ENCODE data around the gene FGF2.
A peak's percentile ranks its signal among the peaks of the same experiment; 100 is the strongest.

FGF2 gene

GRCh38 chr4:122827879-122828601 lies 1.4 kb downstream of the FGF2 start:
- TF ChIP-seq, protein P1, sequence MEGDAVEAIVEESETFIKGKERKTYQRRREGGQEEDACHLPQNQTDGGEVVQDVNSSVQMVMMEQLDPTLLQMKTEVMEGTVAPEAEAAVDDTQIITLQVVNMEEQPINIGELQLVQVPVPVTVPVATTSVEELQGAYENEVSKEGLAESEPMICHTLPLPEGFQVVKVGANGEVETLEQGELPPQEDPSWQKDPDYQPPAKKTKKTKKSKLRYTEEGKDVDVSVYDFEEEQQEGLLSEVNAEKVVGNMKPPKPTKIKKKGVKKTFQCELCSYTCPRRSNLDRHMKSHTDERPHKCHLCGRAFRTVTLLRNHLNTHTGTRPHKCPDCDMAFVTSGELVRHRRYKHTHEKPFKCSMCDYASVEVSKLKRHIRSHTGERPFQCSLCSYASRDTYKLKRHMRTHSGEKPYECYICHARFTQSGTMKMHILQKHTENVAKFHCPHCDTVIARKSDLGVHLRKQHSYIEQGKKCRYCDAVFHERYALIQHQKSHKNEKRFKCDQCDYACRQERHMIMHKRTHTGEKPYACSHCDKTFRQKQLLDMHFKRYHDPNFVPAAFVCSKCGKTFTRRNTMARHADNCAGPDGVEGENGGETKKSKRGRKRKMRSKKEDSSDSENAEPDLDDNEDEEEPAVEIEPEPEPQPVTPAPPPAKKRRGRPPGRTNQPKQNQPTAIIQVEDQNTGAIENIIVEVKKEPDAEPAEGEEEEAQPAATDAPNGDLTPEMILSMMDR (IDR thresholded peaks at IDR 0.05), result no peak
- no peaks in the 10 kb centered on the region for H3K27me3 ChIP-seq (ENCODE audit: control insufficient read depth, insufficient read depth, low read length)
- H3K4me2 ChIP-seq (ENCODE audit: low read length), result peak overlapping the region; percentile 87
- no peaks in the 10 kb centered on the region for H3K79me2 ChIP-seq
- peak overlapping the region; percentile 78 for H2AFZ ChIP-seq
- H3K9me3 ChIP-seq (ENCODE audit: control insufficient read depth, low read length), result no peaks in the 10 kb centered on the region
- no peak overlapping the region for H3K9ac ChIP-seq
- H3K27ac ChIP-seq, result no peak overlapping the region
- H3K4me3 ChIP-seq (ENCODE audit: low read depth, low read length), result peak overlapping the region; percentile 61
- H3K4me1 ChIP-seq, result no peaks in the 10 kb centered on the region
- no peaks in the 10 kb centered on the region for H3K36me3 ChIP-seq (ENCODE audit: control insufficient read depth, insufficient read depth, low read length)

- no peaks in the 10 kb centered on the region for H3K4me1 ChIP-seq
- no peak overlapping the region for H3K9ac ChIP-seq
- H3K4me3 ChIP-seq (ENCODE audit: low read depth, low read length), result no peak overlapping the region
Observed at GRCh38 chr4:122830426-122831095, 3.9 kb downstream of the FGF2 start.

GRCh38 chr4:122831515-122832196 lies 5.0 kb downstream of the FGF2 start:
- Histone ChIP-seq H3K4me1 (no peaks in the 10 kb centered on the region), H2AFZ (no peak overlapping the region), H3K4me2 (ENCODE audit: low read length) (no peak overlapping the region), H3K9ac (no peak overlapping the region), H3K9me3 (ENCODE audit: control insufficient read depth, low read length) (no peaks in the 10 kb centered on the region), H3K4me3 (ENCODE audit: low read depth, low read length) (no peak overlapping the region), H3K27ac (no peak overlapping the region), H3K36me3 (ENCODE audit: control insufficient read depth, insufficient read depth, low read length) (no peaks in the 10 kb centered on the region), H3K27me3 (ENCODE audit: control insufficient read depth, insufficient read depth, low read length) (no peaks in the 10 kb centered on the region), H3K79me2 (no peaks in the 10 kb centered on the region)
- TF ChIP-seq, protein P1 (IDR thresholded peaks at IDR 0.05), result no peak

More at GRCh38 chr4:122830426-122831095, 3.9 kb downstream of the FGF2 start:
- Histone ChIP-seq H3K27ac (no peak overlapping the region), H3K27me3 (ENCODE audit: control insufficient read depth, insufficient read depth, low read length) (no peaks in the 10 kb centered on the region), H3K36me3 (ENCODE audit: control insufficient read depth, insufficient read depth, low read length) (no peaks in the 10 kb centered on the region), H3K4me2 (ENCODE audit: low read length) (no peak overlapping the region), H3K9me3 (ENCODE audit: control insufficient read depth, low read length) (no peaks in the 10 kb centered on the region), H2AFZ (no peak overlapping the region), H3K79me2 (no peaks in the 10 kb centered on the region)
- TF ChIP-seq, protein P1 (IDR thresholded peaks at IDR 0.05), result no peak

DNA sequence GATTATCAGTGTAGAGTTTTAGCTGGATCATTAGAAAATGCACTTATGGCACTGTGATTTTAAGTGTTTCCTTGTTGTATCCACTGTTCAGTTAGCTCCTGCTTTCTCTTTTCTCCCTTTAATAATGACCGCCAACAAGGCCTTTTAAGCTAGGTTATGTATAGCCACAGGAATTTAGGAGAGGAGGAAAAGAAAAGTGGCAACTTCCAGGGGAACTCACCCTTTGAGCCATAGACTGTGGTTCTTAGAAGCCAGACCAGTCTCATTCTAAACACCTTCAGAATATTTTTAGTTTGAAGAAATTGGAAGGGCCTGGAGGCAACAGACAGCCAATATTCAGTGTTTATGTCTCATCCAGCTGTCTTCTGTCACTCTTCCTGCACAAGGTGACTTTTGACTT lies 6.1 kb downstream of the FGF2 start:
- H3K4me3 ChIP-seq (ENCODE audit: low read depth, low read length), result no peak overlapping the region
- no peaks in the 10 kb centered on the region for H3K9me3 ChIP-seq (ENCODE audit: control insufficient read depth, low read length)
- no peaks in the 10 kb centered on the region for H3K27me3 ChIP-seq (ENCODE audit: control insufficient read depth, insufficient read depth, low read length)
- no peak overlapping the region for H3K9ac ChIP-seq
- H2AFZ ChIP-seq, result no peak overlapping the region
- H3K79me2 ChIP-seq, result no peaks in the 10 kb centered on the region
- no peak overlapping the region for H3K4me2 ChIP-seq (ENCODE audit: low read length)
- no peaks in the 10 kb centered on the region for H3K36me3 ChIP-seq (ENCODE audit: control insufficient read depth, insufficient read depth, low read length)
- H3K4me1 ChIP-seq, result no peaks in the 10 kb centered on the region
- H3K27ac ChIP-seq, result no peak overlapping the region
- TF ChIP-seq, protein P1 (IDR thresholded peaks at IDR 0.05), result no peak

Measured in parathyroid adenoma (tissue), 2 donors.